ENCODE results near the gene UCMA.
"Not testable (repeated sequence)": the region's sequence is repeated elsewhere in the genome, so short reads cannot be mapped to it uniquely, and the experiment has no call there.

The UCMA gene

DNA sequence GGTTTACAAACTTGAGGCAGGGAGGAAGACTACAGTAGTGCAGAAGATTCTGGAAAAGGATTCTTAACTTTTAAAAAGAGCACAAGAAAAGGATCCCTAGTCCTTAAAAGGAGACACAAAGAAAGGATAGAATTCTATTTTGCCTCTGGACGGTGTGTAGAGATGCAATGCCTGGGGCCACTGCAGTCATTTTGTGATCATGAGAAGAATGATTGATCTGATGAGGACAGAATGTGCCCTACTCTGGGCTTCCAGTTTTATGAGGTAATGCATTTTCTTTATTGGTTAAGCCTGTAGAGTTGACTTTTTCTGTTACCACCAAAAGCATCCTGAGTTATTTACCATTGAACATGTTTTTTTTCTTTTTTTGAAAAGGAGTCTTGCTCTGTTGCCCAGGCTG lies 28.3 kb upstream of the UCMA start:
- Histone ChIP-seq H3K9ac (no peak overlapping the region), H3K27ac (no peak overlapping the region), H3K9me3 (peaks cover 17% of the 10 kb centered on the region), H3K27me3 (no peaks in the 10 kb centered on the region), H3K4me2 (no peak overlapping the region), H3K36me3 (no peaks in the 10 kb centered on the region), H3K4me1 (peaks cover 11% of the 10 kb centered on the region), H3K4me3 (no peak overlapping the region), H4K20me1 (no peaks in the 10 kb centered on the region)
- no peak for TF ChIP-seq Cebpa-rat (IDR thresholded peaks at IDR 0.05)

DNA sequence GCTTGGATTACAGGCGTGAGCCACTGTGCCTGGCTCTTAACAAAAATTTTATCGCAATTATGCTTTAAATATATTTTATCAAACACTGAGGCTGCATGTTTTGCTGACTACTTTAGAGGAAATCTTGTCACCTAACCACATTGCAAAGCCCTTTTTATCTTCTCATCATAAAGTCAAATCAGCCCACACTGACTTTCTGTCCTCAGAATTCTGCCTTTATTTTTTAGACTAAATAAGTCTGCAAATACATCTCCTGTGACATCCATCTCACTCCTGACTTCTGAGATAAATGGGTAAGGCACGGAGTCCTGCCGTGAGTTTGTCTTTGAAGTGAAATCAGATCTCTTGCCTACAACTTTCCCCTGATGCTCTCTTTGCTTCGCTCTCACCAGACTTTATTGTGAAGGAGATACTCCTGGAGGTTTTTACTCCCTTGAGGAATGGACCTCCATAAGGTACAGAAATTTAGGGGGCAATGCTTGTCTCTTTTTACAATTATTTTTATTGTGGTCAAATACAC lies 23.5 kb upstream of the UCMA start:
- H3K4me1 ChIP-seq = peaks cover 4% of the 10 kb centered on the region
- H3K4me3 ChIP-seq = no peak overlapping the region
- no peaks in the 10 kb centered on the region for H3K36me3 ChIP-seq
- H3K4me2 ChIP-seq = no peak overlapping the region
- no peak overlapping the region for H3K9ac ChIP-seq
- H3K27ac ChIP-seq = no peak overlapping the region
- H3K27me3 ChIP-seq = no peaks in the 10 kb centered on the region
- no peaks in the 10 kb centered on the region for H4K20me1 ChIP-seq
- TF ChIP-seq Cebpa-rat (IDR thresholded peaks at IDR 0.05) = no peak
- H3K9me3 ChIP-seq = peaks cover 17% of the 10 kb centered on the region

DNA sequence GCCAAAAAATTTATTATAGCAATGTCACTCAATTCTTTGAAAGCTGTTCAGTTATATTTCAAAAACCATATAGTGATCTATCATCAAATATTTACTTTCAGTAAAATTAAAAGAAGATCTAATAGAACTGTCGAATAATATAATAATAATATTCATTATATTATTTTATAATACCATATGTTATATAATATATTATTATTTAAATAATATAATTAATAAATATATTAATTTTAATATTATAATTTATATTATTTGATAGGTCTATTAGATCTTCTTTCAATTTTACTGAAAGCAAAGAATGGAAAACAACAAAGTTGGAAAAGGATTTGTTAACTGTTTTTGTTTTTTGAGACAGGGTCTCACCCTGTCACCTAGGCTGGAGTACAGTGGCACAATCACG lies 22.5 kb upstream of the UCMA start:
- no peaks in the 10 kb centered on the region for H3K36me3 ChIP-seq
- H4K20me1 ChIP-seq = no peaks in the 10 kb centered on the region
- H3K27ac ChIP-seq = no peak overlapping the region
- peaks cover 14% of the 10 kb centered on the region for H3K4me1 ChIP-seq
- peaks cover 17% of the 10 kb centered on the region; the same call in 1 of the 2 replicates for H3K9me3 ChIP-seq
- no peaks in the 10 kb centered on the region for H3K27me3 ChIP-seq
- H3K9ac ChIP-seq = no peak overlapping the region
- H3K4me3 ChIP-seq = no peak overlapping the region
- TF ChIP-seq Cebpa-rat (IDR thresholded peaks at IDR 0.05) = no peak
- H3K4me2 ChIP-seq = no peak overlapping the region

DNA sequence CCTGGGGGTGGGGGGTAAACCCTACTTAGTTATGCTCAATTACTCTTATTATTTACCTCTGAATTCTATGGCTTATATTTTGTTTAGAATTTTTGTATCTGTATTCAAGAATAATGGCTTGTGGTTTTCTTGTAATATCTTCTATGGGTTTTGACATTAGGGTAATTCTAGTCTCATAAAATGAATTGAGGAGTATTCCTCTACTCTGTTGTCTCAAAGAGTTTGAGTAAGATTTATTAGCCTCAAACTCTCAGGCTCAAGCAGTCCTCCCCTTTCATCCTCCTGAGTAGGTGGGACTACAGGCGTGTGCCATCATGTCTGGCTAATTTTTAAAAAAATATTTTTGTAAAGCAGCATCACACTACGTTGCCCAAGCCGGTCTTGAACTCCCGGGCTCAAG lies 19.6 kb upstream of the UCMA start:
- no peaks in the 10 kb centered on the region for H3K27me3 ChIP-seq
- H4K20me1 ChIP-seq = no peaks in the 10 kb centered on the region
- no peak overlapping the region for H3K4me2 ChIP-seq
- TF ChIP-seq Cebpa-rat (IDR thresholded peaks at IDR 0.05) = no peak
- no peak overlapping the region for H3K27ac ChIP-seq
- H3K4me3 ChIP-seq = no peak overlapping the region
- peaks cover 5% of the 10 kb centered on the region; the same call in 1 of the 2 replicates for H3K9me3 ChIP-seq
- H3K9ac ChIP-seq = no peak overlapping the region
- H3K4me1 ChIP-seq = peaks cover 32% of the 10 kb centered on the region
- no peaks in the 10 kb centered on the region for H3K36me3 ChIP-seq

DNA sequence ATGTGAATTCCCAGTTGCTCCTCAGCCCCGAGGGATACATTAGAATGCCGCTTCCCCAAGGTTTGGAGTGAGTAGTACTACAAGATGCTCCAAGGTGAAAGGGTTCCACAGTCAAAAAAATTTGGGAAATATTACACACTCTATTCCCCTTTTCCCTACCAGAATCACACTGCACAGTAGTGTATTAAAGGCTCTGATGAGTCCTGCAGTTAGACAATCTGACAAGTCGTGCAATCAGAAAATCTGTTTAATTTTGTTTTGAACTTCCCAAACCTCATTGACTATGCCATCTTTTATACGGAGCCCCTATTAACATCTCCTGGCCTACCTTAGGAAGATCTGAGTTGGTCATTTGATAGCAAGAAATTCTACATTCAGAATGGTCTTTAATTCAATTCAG lies 13.6 kb upstream of the UCMA start:
- H3K36me3 ChIP-seq = no peaks in the 10 kb centered on the region
- H3K9me3 ChIP-seq = no peaks in the 10 kb centered on the region

DNA sequence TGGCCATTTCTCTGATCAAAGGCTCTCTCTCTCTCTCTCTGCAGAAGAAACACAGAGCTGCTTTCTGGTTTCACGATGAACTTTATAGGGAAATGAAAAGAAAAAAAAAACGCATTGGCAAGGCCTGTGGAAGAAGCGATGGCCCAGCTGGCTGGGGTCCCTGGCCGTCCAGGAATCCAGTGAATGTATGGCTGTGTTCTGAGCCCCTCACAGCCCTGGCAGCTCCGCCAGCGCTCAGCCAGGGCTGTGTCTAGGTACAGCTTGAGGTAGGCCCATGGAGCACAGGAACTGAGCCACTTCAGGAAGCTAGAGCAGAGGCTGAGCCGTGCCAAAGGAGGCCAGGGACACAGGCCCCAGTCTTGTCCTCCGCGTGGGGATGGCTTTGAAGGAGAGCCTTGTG lies 13.1 kb upstream of the UCMA start:
- Histone ChIP-seq H3K27me3 (no peaks in the 10 kb centered on the region), H3K4me2 (no peak overlapping the region), H3K4me3 (no peak overlapping the region), H3K27ac (no peak overlapping the region), H3K4me1 (peaks cover 24% of the 10 kb centered on the region), H4K20me1 (no peaks in the 10 kb centered on the region), H3K9ac (no peak overlapping the region), H3K9me3 (no peaks in the 10 kb centered on the region), H3K36me3 (no peaks in the 10 kb centered on the region)
- TF ChIP-seq Cebpa-rat (IDR thresholded peaks at IDR 0.05) = no peak

More for the DNA sequence above, 13.6 kb upstream of the UCMA start:
- Histone ChIP-seq H3K9ac (no peak overlapping the region), H3K4me2 (no peak overlapping the region), H4K20me1 (no peaks in the 10 kb centered on the region), H3K4me1 (peaks cover 30% of the 10 kb centered on the region), H3K27me3 (no peaks in the 10 kb centered on the region), H3K27ac (no peak overlapping the region), H3K4me3 (no peak overlapping the region)
- TF ChIP-seq Cebpa-rat (IDR thresholded peaks at IDR 0.05) = no peak

DNA sequence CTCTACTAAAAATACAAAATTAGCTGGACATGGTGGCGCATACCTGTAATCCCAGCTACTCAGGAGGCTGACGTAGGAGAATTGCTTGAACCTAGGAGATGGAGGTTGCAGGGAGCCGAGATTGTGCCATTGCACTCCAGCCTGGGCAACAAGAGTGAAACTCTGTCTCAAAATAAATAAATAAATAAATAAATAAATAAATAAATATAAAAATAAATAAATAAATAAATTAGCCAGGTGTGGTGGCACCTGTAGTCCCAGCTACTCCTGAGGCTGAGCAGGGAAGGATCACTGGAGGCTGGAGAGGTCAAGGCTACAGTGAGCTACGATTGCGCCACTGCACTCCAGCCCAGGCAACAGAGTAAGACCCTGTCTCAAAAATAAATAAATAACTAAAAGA lies 8.1 kb upstream of the UCMA start:
- not testable (repeated sequence) for H3K27ac ChIP-seq, H3K9ac ChIP-seq, H3K36me3 ChIP-seq

DNA sequence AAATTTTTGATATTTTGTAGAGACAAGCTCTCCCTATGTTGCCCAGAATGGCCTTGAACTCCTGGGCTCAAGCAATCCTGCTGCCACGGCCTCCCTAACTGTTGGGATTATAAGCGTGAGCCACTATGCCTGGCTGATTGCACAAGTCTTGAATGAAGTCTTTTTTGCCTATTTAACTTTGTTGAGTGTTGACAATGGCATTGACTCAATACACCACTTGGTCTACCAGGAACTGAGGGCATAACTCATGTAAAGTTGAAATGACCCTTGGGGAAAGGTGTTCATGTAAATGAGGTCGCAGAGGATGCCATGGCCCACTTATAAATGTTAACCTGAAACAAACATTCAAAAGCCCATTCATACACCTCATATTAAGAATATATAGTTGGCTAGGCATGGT lies 7.4 kb upstream of the UCMA start:
- no peak for TF ChIP-seq Cebpa-rat (IDR thresholded peaks at IDR 0.05)
- H3K27ac ChIP-seq = no peak overlapping the region
- 0 out of 2 replicates have a peak, but pooled peaks cover 6% of the 10 kb centered on the region for H3K4me1 ChIP-seq
- no peaks in the 10 kb centered on the region for H3K9me3 ChIP-seq
- H3K9ac ChIP-seq = no peak overlapping the region
- H3K4me2 ChIP-seq = no peak overlapping the region
- no peaks in the 10 kb centered on the region for H4K20me1 ChIP-seq
- no peaks in the 10 kb centered on the region for H3K36me3 ChIP-seq
- no peaks in the 10 kb centered on the region for H3K27me3 ChIP-seq
- H3K4me3 ChIP-seq = no peak overlapping the region

More for the DNA sequence above, 8.1 kb upstream of the UCMA start:
- not testable (repeated sequence) for H3K4me1 ChIP-seq, H3K27me3 ChIP-seq, H3K4me2 ChIP-seq, H4K20me1 ChIP-seq, H3K4me3 ChIP-seq, H3K9me3 ChIP-seq

DNA sequence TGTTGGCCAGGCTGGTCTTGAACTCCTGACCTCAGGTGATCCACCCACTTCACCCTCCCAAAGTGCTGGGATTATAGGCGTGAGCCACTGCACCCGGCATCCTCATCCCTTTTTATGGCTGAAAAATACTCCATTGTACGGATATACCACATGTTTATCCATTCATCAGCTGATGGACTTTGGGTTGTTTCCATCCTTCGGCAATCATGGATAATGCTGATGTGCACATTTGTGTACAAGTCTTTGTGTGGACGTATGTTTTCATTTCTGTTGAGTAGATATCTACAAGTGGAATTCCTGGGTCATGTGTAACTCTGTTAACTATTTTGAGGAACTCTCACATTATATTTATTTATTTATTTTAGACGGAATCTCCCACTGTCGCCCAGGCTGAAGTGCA lies 5.7 kb upstream of the UCMA start:
- Histone ChIP-seq H3K4me2 (no peak overlapping the region), H4K20me1 (no peaks in the 10 kb centered on the region), H3K27ac (no peak overlapping the region), H3K9ac (no peak overlapping the region), H3K9me3 (no peaks in the 10 kb centered on the region), H3K36me3 (no peaks in the 10 kb centered on the region), H3K4me1 (0 out of 2 replicates have a peak, but pooled peaks cover 6% of the 10 kb centered on the region), H3K27me3 (no peaks in the 10 kb centered on the region), H3K4me3 (no peak overlapping the region)
- no peak for TF ChIP-seq Cebpa-rat (IDR thresholded peaks at IDR 0.05)

DNA sequence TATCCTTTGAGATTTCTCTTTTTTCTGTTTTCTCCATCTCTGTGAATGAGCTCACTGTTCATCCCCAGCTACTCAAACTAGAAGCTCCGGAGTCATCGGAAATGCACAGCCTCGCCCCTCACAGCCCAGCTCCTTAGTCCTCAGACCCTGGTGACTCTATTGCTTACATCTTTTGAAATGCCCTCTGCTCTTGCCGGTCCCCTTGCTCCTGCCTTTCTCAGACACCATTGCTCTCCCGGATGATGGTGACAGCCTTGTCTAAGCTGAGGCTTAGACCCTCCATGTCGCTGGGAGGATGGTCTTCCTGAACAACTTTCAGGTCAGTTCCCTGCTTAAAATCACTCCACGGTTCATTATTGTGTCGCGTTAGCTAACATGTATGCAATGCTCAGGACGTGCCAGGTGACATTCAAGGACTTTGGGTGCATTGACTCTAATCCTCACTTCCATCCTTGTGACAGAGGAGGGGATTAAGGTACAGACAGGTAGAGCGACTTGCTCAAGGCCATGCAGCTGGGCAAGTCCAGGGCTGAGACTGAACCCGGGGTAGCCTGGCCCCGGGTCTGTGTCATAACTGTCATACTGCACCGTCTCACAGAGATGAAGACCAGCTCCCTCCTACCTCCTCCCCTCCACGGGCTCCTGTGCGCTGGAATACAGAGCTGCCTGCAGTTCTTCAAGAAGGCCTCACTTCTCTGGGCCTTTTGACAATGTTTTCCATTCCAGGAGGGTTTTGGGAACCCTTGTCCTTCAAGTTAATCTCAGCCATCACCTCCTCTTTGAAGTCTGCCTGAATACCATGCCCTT lies 4.3 kb upstream of the UCMA start:
- Histone ChIP-seq H3K9ac (no peak overlapping the region), H3K36me3 (no peaks in the 10 kb centered on the region), H3K27ac (no peak overlapping the region), H3K27me3 (no peaks in the 10 kb centered on the region), H3K4me1 (peaks cover 16% of the 10 kb centered on the region), H4K20me1 (no peaks in the 10 kb centered on the region), H3K9me3 (no peaks in the 10 kb centered on the region), H3K4me3 (no peak overlapping the region), H3K4me2 (no peak overlapping the region)
- no peak for TF ChIP-seq Cebpa-rat (IDR thresholded peaks at IDR 0.05)

Measured in BLaER1 (cell line).